DND-41 (cell line): ENCODE data around the gene PRKCA.
"Not testable (repeated sequence)": the region's sequence is repeated elsewhere in the genome, so short reads cannot be mapped to it uniquely, and the experiment has no call there.

Experiments used
- ATAC-seq: fragments of 200-7000 bp; cut with Tn5 transposase; 3 replicates; pipeline ENCODE4 v1.9.1; 2021; ENCODE audit warnings: low read depth; ENCODE audit not compliant: insufficient read depth
- DNase-seq: peaks from one replicate; pipeline ENCODE4 v3.0.0-alpha.2; 2020
- H2AFZ ChIP-seq: 2 replicates; pipeline ENCODE4 v1.6.0; 2012; ENCODE audit warnings: low read depth, low read length
- H3K27ac ChIP-seq: 2 replicates; pipeline ENCODE4 v1.5.1; 2012; ENCODE audit warnings: low read length, inconsistent platforms
- H3K27me3 ChIP-seq: fragments of 200-600 bp; sonication (generic); 2 replicates; pipeline ENCODE4 v1.6.0; 2012; ENCODE audit warnings: low read length, mild to moderate bottlenecking, inconsistent platforms; ENCODE audit not compliant: insufficient read depth, poor library complexity
- H3K36me3 ChIP-seq: 2 replicates; pipeline ENCODE4 v1.5.1; 2012; ENCODE audit warnings: low read length, inconsistent platforms; ENCODE audit not compliant: insufficient read depth
- H3K4me1 ChIP-seq: 2 replicates; pipeline ENCODE4 v1.5.1; 2012; ENCODE audit warnings: mild to moderate bottlenecking, low read length; ENCODE audit not compliant: insufficient read depth
- H3K4me2 ChIP-seq: 2 replicates; pipeline ENCODE4 v1.6.0; 2012; ENCODE audit warnings: mild to moderate bottlenecking, moderate library complexity, low read length, inconsistent platforms; ENCODE audit not compliant: insufficient read depth
- H3K4me3 ChIP-seq, 2 experiments: fragments of 200-600 bp in 1 of 2; shearing (Covaris generic) in 1 of 2; 2 replicates each; pipeline ENCODE4 v1.5.1; 2012 to 2016; ENCODE audit warnings: inconsistent platforms in 2 of 2, low read length in 2 of 2, mild to moderate bottlenecking in 2 of 2, low read depth in 1 of 2, moderate library complexity in 1 of 2
- H3K79me2 ChIP-seq: 2 replicates; pipeline ENCODE4 v1.6.0; 2012; ENCODE audit warnings: low read length, inconsistent platforms; ENCODE audit not compliant: insufficient read depth
- H3K9ac ChIP-seq: 2 replicates; pipeline ENCODE4 v1.6.0; 2012; ENCODE audit warnings: low read depth, mild to moderate bottlenecking, inconsistent platforms, low read length, moderate library complexity
- H3K9me3 ChIP-seq: 2 replicates; pipeline ENCODE4 v1.5.1; 2012; ENCODE audit warnings: low read length, moderate library complexity, mild to moderate bottlenecking, inconsistent platforms; ENCODE audit not compliant: insufficient read depth, severe bottlenecking
- H4K20me1 ChIP-seq: 2 replicates; pipeline ENCODE4 v1.6.0; 2012; ENCODE audit warnings: low read length; ENCODE audit not compliant: insufficient read depth
- EZH2 ChIP-seq: IDR thresholded peaks from 3 replicates; pipeline ENCODE4 v1.6.1; 2012; ENCODE audit warnings: borderline replicate concordance, low read depth, mild to moderate bottlenecking, moderate library complexity, low read length, inconsistent platforms; ENCODE audit not compliant: severe bottlenecking
- TF ChIP-seq, protein P1 (sequence below): IDR thresholded peaks from 2 replicates; pipeline ENCODE4 v1.5.1; 2012; ENCODE audit warnings: borderline replicate concordance, low read length, moderate library complexity, mild to moderate bottlenecking; ENCODE audit not compliant: poor library complexity, severe bottlenecking; ENCODE audit errors: extremely low read depth

The PRKCA gene

DNA sequence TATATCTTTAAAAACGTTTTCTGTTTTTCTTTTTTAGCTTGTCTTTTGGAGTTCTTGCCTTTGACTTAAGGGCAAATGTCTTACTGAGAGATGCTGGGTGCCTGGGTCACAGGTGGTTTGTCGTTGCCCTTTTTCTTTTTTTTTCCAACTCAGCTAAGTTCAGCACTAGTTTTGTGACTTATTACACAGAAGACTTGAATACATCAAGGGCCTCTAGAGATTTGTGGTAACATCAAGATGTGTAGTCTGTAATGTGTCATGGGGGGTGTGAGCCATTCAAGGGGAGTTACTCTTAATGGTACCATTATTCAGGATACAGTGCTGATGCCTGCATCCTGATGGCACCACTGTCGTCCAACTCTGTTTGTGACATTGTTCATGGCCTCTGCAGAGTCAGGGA lies 95.1 kb downstream of the PRKCA start:
- H3K4me2 ChIP-seq = no peak overlapping the region
- H3K79me2 ChIP-seq = peaks cover 78% of the 10 kb centered on the region
- H3K4me3 ChIP-seq = no peak overlapping the region
- TF ChIP-seq, protein P1, sequence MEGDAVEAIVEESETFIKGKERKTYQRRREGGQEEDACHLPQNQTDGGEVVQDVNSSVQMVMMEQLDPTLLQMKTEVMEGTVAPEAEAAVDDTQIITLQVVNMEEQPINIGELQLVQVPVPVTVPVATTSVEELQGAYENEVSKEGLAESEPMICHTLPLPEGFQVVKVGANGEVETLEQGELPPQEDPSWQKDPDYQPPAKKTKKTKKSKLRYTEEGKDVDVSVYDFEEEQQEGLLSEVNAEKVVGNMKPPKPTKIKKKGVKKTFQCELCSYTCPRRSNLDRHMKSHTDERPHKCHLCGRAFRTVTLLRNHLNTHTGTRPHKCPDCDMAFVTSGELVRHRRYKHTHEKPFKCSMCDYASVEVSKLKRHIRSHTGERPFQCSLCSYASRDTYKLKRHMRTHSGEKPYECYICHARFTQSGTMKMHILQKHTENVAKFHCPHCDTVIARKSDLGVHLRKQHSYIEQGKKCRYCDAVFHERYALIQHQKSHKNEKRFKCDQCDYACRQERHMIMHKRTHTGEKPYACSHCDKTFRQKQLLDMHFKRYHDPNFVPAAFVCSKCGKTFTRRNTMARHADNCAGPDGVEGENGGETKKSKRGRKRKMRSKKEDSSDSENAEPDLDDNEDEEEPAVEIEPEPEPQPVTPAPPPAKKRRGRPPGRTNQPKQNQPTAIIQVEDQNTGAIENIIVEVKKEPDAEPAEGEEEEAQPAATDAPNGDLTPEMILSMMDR = no peak
- no peak for TF ChIP-seq EZH2
- H3K27me3 ChIP-seq = no peaks in the 10 kb centered on the region
- H3K9me3 ChIP-seq = no peaks in the 10 kb centered on the region
- DNase-seq (no peak), ATAC-seq (peak; percentile 77)
- H3K4me1 ChIP-seq = peaks cover 80% of the 10 kb centered on the region
- peak overlapping the region; percentile 69 for H3K27ac ChIP-seq
- H3K9ac ChIP-seq = no peak overlapping the region
- H2AFZ ChIP-seq = no peak overlapping the region
- 0 out of 2 replicates have a peak, but pooled peaks cover 5% of the 10 kb centered on the region for H4K20me1 ChIP-seq
- H3K36me3 ChIP-seq = peaks cover 7% of the 10 kb centered on the region; the same call in 1 of the 2 replicates

DNA sequence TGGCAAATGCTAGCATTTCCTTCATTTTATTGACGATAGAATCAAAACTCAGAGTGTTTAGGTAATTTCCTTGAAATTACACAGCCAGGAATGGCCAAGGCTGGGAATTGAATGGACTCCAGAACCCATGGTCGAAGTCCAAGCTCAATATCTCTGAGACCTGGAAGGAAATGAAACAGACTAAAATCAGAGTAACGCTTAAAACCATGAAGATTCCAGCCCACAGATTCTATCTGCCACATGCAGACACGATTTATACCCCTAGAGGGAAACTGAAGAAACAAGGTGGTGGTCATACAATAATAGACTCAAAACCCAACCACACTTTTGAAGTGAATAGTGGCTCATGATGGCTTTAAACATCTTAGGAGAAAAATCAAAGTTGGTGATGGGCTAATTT lies 95.6 kb downstream of the PRKCA start:
- no peak overlapping the region for H3K4me3 ChIP-seq
- TF ChIP-seq, protein P1 = no peak
- TF ChIP-seq EZH2 = no peak
- peaks cover 80% of the 10 kb centered on the region for H3K4me1 ChIP-seq
- no peak overlapping the region for H3K4me2 ChIP-seq
- H3K27ac ChIP-seq = peak overlapping the region; percentile 69
- no peak overlapping the region for H3K9ac ChIP-seq
- H3K27me3 ChIP-seq = no peaks in the 10 kb centered on the region
- peaks cover 79% of the 10 kb centered on the region for H3K79me2 ChIP-seq
- DNase-seq = no peak
- H4K20me1 ChIP-seq = 0 out of 2 replicates have a peak, but pooled peaks cover under 1% of the 10 kb centered on the region
- H3K36me3 ChIP-seq = peaks cover 5% of the 10 kb centered on the region; the same call in 1 of the 2 replicates
- H2AFZ ChIP-seq = no peak overlapping the region
- ATAC-seq = no peak
- H3K9me3 ChIP-seq = no peaks in the 10 kb centered on the region

DNA sequence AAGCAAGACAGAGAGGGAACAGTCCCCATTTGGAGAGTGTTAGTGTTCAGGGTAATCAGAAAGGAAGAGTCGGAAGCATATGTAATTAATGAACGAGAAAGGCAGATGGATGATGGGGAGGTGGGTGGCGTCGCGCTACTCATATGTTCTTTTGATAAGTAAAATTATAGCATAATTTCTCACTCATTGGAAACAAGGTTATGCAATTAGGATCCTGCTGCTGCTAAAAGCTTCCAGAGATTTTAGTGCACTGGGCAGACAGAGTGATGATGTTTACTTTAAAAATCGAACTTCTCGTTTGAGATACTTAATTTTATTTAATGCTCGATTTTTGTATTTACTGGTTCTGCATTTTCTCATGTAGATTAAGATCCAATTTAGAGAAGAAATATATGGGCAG lies 96.2 kb downstream of the PRKCA start:
- H4K20me1 ChIP-seq = no peaks in the 10 kb centered on the region
- H2AFZ ChIP-seq = no peak overlapping the region
- no peaks in the 10 kb centered on the region for H3K36me3 ChIP-seq
- peak overlapping the region; percentile 69 for H3K27ac ChIP-seq
- no peak for DNase-seq
- peaks cover 79% of the 10 kb centered on the region for H3K79me2 ChIP-seq
- H3K27me3 ChIP-seq = no peaks in the 10 kb centered on the region
- no peak overlapping the region for H3K4me3 ChIP-seq
- no peak for TF ChIP-seq EZH2
- peaks cover 80% of the 10 kb centered on the region for H3K4me1 ChIP-seq
- H3K9me3 ChIP-seq = no peaks in the 10 kb centered on the region
- H3K4me2 ChIP-seq = 0 out of 2 replicates have a peak overlapping the region, but pooled peaks have one; percentile 14
- ATAC-seq = no peak
- no peak overlapping the region for H3K9ac ChIP-seq

DNA sequence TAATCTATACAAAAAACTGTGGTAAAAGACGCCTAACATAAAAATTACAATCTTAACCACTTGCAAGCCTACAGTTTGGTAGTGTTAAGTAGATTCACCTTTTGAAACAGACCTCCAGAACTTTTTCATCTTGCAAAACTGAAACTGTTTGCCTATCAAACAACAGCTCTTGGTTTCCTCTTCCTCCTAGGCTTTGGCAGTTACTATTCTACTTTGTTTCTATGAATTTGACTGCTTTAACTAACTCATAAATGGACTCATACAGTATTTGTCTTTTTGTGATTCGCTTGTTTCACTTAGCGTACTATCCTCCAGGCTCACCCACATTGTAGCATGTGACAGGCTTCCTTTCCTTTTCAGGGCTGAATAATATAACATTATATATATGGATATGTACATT lies 97.0 kb downstream of the PRKCA start:
- Histone ChIP-seq H3K9me3 (no peaks in the 10 kb centered on the region), H4K20me1 (no peaks in the 10 kb centered on the region), H3K79me2 (peaks cover 71% of the 10 kb centered on the region), H3K27me3 (no peaks in the 10 kb centered on the region), H3K9ac (peak overlapping the region; percentile 15; the same call in 1 of the 2 replicates), H3K4me3 (no peak overlapping the region), H2AFZ (0 out of 2 replicates have a peak overlapping the region, but pooled peaks have one; percentile 1), H3K27ac (peak overlapping the region; percentile 69), H3K36me3 (no peaks in the 10 kb centered on the region), H3K4me1 (peaks cover 87% of the 10 kb centered on the region), H3K4me2 (peak overlapping the region; percentile 32; the same call in 1 of the 2 replicates)
- DNase-seq = no peak
- ATAC-seq = peak; percentile 61
- TF ChIP-seq EZH2 = no peak
- TF ChIP-seq, protein P1 = no peak

DNA sequence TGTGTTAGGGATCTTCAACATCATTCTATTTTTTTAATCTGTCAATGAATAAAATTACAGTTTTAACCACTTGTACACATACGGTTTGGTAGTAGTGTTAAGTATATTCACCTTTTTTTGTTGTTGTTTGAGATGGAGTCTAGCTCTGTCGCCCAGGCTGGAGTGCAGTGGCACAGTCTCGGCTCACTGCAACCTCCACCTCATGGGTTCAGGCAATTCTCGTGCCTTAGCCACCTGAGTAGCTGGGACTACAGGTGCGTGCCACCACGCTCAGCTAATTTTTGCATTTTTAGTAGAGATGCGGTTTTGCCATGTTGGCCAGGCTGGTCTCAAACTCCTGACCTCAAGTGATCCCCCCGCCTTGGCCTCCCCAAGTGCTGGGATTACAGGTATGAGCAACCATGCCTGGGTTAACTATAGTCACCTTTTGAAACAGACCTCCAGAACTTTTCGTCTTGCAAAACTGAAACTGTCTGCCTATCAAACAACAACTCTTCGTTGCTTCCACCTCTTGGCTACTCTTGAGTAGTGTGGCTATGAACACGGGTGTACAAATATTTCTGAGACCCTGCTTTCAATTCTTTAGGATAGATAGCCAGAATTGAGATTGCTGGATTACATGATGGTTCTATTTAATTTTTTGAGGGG lies 97.8 kb downstream of the PRKCA start:
- not testable (repeated sequence) for DNase-seq, H3K4me3 ChIP-seq, H3K4me2 ChIP-seq, H3K27me3 ChIP-seq, H3K9me3 ChIP-seq, H2AFZ ChIP-seq, ATAC-seq, H4K20me1 ChIP-seq, H3K36me3 ChIP-seq
- Histone ChIP-seq H3K9ac (peak overlapping the region; percentile 15; the same call in 1 of the 2 replicates), H3K27ac (peak overlapping the region; percentile 69), H3K79me2 (peaks cover 70% of the 10 kb centered on the region), H3K4me1 (peaks cover 91% of the 10 kb centered on the region)
